HL-60/S4 (cell line): ENCODE results near the gene RBPJ.
"Not testable (repeated sequence)": the region's sequence is repeated elsewhere in the genome, so short reads cannot be mapped to it uniquely, and the experiment has no call there.

Experiments
- in situ Hi-C: fragments of 300-500 bp; cut with MboI; formaldehyde crosslinking; loops from 2 replicates; pipeline ENCODE4 v1.14.3; 2022; ENCODE audit warnings: low sequenced_read_pairs

RBPJ gene

DNA sequence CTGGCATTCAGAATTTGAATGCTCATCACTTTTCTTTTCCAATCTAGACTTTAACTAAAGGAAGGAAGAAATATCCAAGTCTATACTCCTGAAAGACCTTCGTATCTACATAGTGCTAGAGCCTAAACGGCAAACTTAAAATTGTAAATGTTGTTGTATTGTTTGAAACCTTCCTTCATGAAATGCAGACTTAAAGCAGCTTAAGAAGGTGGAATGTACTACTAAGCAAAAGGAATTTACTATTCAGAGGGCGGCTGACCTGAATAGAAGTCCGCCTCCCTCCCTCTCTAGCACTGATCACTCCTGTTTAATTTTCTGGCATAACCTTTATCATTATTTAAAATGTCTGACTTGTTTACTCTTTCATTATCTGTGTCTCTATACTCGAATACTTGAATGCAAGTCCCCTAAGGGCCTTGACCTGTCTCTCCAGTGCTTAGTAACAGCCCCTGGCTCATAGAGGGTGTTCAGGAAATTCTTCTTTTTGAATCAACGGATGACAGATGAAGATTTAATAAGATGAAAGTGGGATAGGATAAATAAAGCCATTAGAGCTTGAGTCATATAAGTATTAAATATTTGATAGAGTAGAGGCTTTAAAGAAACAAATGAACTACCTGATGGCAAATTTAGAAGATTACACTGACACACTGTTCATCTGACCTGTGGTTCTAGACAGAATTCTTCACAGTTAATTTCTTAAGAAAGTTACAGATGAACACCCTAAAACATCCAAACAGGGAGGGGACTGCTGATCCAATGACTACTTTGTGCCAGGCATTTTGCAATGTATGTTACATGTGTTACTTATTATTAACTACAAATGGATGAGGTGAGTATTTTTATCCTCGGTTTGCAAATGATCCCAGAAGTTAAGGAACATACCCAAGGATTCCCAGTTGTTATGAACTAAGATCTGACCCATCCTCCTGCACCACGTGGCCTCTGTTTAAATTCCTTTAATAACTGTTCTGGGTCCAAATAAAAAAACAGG, 20.2 kb upstream of the RBPJ start:
- in situ Hi-C loops: no loop called here

DNA sequence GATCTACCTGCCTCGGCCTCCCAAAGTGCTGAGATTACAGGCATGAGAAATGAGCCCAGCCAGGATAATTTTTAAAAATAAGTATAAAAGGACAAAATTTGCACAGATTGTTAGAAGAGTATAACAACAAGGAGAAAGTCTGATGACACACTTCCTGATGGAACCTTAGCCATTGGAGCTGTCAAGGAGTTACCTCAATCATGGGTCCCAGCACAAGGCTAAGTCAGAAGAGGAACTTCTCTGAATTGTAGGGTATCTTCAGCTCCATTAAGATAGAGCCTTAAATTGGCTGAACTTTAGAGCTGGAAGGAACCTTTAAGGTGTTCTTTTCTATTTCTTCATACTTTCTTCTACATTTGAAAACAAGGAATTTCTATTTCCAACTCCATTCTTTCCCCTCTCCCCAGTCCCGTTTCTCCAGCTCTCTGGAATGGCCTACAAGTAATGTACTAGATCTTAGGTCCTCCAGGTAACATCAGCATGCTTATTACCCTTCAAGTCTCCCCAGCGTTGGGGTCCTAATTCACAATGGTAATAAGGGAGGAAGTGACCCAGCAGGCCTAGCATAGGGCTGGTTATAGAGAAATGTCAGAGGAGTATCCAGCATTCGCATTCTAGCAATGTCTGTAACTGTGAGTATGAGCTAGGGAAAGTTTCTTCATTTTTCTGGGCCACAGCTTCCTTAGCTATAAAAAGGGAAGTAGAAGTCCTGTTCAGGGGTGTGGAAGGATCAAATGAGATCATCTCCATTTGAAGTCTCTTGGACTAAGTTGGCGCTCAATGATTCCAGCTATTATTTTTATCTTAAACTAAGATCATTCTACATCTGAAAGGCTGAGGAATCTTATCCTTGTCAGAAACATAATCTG, 18.5 kb upstream of the RBPJ start:
- in situ Hi-C loops: no loop called here

DNA sequence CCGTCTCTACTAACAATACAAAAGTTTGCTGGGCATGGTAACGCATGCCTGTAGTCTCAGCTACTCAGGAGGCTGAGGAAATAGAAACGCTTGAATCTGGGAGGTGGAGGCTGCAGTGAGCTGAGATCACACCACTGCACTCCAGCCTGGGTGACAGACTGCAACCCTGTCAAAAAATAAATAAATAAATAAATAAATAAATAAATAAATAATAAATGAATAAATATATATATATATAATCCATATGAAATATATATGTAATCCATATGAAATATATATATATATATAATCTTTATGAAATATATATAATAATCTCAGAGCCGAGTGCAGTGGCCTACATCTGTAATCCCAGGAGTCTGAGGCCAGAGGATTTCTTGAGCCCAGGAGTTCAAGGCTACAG, 17.8 kb upstream of the RBPJ start:
- in situ Hi-C loops: no loop called here

DNA sequence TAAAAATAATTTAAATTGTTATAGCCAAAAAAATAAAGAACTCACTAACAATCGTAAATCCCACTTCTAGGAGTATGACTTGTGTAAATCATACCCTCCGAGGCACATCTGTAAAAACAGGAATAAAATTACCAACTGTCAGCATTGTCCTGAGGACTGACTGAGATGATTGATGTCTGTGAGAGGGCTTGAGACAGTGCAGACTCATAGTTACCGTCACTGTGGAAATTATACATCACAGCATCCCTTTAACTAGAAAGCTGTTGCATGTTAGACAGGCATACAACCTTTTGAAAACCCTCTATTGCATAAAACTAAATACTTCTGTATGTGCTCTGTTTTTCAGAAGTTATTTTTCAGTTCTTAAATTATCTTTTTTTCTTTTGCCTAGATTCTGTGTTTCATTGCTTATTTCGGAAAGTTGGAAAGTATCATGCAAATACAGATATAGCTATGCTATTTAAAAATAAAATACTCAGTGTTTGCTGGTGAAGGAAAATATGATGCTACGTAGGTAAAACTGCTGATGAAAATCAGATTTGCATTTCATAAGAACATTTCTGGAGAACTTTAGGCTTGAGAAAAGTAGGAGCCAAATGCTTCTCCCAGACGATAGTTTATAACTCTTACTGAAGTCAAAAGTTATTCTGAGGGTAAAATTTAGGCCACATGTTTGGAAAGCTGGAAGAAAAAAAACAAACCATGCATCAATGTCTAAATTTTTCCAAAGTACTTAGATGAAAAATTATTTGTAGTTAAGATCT, 13.6 kb upstream of the RBPJ start:
- in situ Hi-C loops: no loop called here

DNA sequence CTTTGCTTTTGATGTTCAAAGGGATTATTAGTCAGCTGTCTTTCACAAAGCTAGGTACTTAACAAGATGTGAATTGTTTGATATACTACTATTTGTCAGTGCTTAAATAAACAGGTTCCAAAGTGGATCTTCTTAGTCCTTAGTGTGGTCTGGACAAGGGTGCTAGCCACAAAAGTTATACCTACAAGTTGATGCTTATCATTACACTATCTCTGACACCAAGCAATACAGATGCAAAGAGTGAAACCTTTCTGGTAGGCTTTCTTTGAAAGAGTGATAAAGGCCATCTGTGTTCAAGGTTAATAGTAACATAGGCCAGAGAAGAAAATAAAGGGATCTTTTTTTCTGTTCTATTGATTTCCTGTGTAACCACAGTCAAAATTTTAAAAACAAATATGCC, 12.2 kb upstream of the RBPJ start:
- in situ Hi-C loops: no loop called here

DNA sequence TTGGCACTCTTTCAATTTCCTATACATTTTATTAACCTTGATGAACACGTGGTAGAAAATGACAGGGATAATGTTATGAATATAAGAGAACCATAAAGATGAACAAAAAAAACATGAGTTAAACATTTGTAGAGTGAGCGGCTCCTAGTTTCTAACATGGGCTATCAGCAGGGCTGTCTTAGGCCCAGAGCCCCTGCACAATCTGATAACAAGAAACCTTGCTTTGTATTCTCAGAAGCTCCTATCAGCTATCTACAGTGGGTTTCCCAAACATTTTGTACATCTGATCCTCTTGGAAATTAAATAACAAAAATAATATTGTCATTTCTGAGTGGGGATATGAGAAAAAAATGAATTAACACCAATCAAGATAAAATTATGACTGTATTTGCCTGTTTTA, 10.6 kb upstream of the RBPJ start:
- in situ Hi-C loops: no loop called here

DNA sequence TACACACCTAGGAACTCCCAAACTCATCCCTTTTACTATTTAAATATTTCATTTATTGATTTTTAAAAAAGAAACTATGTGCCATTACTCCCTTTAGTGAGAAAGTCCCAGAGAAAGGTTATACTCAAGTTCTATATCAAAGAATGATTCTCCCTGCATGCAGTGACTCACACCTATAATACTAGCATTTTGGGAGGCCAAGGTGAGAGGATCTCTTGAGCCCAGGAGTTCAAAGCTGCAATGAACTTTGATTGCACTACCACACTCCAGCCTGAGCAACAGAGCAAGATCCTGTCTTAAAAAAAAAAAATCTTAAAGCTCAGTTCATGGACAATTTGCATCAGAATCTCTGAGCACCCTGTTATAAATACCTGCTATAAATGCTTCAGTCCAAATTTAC, 9.2 kb upstream of the RBPJ start:
- in situ Hi-C loops: no loop called here

DNA sequence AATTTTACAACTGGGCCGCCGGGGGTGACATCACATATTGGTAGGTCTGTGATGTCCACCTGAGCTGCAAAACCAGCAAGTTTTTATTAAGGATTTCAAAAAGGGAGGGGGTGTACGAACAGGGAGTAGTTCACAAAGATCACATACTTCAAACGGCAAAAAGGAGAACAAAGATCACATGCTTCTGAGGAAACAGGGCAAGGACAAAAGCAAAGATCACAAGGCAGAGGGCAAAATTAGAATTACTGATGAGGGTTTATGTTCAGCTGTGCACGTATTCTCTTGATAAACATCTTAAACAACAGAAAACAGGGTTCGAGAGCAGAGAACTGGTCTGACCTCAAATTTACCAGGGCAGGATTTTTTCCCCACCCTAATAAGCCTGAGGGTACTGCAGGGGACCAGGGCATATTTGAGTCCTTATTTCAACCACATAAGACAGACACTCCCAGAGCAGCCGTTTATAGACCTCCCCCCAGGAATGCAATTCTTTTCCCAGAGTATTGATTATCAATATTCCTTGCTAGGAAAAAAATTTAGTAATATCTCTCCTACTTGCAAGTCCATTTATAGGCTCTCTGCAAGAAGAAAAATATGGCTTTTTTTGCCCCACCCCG, 5.4 kb upstream of the RBPJ start:
- in situ Hi-C loops: not testable (repeated sequence)

DNA sequence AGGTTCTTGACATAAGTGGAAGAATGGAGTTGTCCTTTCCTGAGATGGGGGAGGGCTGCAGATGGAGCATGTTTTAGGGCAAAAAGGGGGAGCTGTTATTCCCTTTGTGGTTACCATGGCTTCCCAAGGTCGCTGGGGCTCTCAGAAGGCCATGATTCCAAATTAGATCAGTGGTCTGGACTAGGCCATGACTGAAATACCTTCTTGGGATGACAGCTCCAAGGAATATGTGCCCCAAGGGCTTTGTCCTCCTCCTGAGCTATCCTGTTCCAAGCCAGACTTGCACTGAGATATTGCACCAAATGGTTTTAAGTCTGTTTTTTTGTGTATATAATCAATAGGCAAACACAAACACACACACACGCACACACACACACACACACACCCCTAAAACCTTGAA, 3.0 kb upstream of the RBPJ start:
- in situ Hi-C loops: no loop called here

DNA sequence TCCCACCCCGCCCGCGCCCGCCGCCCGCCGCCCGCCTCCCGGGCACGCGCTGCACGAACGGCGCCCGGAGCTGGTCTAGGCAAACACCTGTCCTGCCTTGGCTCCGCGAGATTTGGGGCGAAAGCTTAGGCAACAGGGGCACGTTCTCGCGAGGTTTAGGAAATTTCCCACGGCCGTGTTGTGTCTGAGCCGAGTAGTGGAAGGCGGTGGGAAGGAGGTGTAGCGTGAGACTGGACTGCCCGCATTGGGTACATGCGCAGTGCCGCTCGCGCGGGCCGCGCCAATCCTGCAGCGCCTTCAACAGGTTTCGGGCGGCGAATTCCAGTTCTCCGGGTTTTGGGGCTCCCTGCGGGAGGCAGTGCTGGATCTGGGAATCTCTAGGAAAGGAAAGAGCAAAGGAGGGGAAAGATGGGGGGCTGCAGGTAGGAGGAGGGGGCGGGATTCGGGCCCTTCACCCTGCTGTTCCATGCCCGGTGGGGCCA, 1.3 kb upstream of the RBPJ start:
- in situ Hi-C loops: no loop called here

DNA sequence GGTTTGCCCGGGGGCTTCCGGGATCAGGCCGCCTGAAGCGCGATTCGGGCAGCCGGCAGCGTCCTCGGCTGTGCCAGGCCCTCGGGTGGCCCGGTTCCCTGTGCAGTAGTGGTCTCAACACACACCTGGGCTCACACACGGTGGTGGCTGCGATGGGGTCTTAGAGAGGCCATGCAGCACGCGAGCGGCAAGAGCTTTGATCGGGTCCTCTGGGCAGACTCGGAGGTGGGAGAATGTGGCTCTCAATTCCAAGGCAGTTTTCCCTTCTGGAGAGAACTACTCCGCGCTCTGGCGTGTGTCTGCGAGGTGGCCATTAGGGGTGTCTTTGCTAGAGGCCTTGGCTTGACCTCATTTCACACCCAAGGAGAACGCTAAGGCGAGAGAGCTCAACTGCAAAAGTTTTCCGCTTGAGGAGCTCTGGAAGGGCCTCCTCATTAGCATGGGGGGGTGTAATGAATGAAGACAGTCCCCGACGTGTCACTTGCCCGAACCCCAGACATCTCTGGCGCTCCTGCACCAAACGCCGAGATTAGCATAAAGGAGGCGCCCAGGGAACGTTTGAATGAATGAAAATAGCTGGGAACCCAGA, 771 bp upstream of the RBPJ start:
- in situ Hi-C loops: loop anchor here (5.0 to 10.0 kb wide), 2 partner anchors 48 to 245 kb away; no protein-coding TSS in a partner anchor

DNA sequence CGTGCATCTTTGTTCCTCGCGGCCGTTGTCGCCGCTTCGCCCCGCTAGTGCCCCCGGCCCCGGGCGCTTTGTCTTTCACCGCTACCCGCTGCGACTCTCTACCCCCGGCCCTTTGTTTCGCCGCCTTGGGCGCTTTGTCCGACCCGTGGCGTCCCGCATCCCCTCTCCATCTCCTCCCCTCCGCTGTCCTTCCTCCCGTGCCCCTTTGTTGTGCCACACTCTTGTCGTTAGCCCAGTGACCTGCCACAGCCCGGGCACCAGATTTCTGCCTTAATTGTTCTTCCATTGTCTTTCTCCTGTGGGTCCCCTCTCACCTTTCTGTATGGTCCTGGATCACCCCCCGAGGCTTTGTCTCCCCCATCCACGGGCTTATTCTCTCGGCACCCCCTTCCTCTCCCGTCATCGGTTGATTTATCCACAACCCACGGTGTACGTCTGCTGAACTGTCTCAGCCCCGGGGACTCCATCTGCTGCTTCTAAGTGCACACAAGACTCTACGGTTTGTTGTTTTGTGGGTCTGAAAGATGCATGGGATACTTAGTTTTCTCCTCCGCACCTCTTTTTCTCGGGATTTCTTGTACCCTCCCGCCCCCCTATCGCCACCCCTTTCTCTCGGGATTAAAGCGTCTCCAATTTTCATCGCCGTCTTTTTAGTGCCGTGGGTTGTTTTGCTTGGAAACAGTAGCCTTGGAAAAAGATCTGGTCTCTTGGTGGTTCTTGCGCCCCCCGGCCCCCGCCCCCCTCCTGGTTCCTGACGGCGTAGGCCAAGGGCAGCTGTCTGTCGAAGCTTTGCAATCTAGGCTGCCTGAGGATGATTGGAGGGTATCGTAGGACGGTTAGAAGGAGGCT, 783 bp downstream of the RBPJ start:
- in situ Hi-C loops: loop anchor here (5.0 to 10.0 kb wide), 2 partner anchors 49 to 247 kb away; no protein-coding TSS in a partner anchor

DNA sequence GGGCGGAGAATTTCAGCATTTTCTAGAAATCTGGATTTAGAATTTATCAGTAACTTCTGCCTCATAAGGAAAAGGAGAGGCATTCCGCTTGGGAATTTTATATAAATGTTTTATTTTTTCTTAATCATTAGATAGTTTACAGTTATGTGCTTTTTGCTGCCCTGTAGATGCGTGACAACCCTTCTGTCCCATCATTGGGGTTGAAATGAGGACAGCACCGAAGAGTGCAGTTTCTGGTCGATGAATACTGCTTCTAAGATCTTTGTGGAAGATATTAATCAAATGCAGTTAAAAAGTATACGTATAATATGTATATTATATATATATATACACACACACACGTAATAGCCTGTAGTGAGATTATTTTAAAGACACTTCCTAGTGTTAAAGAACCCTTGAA, 1.5 kb downstream of the RBPJ start:
- in situ Hi-C loops: loop anchor here (5.0 to 10.0 kb wide), 2 partner anchors 50 to 248 kb away; no protein-coding TSS in a partner anchor

DNA sequence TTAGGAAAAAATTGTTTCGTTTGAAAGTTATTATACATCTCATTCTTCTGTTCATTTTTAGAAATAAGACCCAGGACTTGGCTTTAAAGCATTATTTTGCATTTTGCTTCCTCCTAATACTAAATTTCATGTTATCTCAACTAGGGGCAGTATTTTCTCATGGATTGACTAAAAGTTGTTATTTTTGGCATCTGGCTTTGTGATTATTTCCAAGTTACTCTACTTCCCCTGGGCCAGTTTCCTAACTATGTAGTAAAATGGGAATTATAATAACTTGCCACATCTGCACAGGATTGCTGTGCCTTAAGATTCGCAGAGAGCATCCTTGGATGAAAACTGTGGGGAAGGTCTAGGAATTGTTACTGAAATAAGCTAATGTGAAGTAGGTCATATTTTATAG, 3.0 kb downstream of the RBPJ start:
- in situ Hi-C loops: loop anchor here (5.0 to 10.0 kb wide), 2 partner anchors 52 to 249 kb away; no protein-coding TSS in a partner anchor

DNA sequence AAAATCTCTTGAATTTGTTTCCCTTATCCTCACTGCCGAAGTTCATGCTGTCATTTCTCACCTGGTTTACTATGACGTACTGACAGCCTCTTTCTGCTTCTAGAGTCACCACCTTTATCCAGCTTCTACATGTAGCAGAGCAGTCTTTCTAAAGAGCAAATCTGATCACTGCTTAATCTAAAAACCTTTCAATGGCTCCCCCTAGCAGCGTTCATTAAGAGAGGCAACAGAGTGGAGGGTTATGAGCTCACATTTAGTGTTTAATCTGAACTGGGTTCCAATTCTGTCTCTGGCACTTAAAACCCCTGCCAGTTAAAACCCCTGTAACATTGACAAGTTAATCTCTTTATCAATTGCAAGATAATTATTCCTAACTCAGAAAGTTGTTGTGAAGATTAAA, 4.4 kb downstream of the RBPJ start:
- in situ Hi-C loops: loop anchor here (10.0 kb wide), 1 partner anchor 250 kb away; no protein-coding TSS in a partner anchor

DNA sequence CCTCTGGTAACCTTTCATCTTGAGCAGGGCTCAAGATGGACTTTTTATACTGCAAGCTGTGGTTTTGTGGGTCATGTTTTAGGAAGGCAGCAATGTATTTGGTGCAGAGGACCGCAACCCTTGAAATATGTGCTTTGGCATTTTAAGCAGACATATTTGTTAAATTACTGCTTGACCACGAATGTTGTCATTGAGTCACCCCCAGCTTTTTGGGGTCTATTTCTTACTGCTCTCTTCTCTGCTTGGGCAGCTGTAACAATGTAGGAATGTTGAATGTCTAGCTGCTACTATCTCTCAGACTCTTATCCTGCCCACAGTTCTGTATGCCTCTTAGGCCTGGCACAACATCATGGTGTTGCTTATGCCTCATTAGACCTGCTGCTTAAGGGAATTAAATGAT, 6.0 kb downstream of the RBPJ start:
- in situ Hi-C loops: loop anchor here (10.0 kb wide), 1 partner anchor 252 kb away; no protein-coding TSS in a partner anchor

DNA sequence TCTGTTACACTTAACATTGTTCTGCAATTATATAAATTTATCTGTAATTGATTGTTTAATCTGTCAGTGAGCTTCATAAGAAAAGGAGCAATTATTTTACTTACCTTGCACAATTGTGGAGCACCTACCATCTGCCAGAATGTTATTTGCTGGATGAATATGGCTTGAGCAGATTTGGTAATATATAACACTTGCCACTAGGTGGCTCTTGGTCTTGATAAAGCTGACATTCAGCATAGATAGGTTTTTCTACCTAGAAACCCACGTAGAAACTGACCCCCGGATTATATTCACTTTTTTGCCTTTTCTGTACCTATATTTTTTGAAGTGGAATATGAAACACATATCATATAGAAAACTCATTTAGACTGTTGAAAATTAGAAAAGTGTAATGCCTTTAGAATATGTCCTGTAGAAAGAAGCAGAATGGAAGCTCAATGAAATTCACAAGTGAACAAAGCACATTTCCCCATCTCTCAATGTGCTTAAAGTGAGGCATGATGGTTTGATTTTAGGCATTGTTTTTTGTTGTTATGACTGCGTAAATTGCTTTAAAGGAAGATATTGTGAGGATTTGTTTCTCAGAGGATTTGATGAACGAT, 9.5 kb downstream of the RBPJ start:
- in situ Hi-C loops: no loop called here

DNA sequence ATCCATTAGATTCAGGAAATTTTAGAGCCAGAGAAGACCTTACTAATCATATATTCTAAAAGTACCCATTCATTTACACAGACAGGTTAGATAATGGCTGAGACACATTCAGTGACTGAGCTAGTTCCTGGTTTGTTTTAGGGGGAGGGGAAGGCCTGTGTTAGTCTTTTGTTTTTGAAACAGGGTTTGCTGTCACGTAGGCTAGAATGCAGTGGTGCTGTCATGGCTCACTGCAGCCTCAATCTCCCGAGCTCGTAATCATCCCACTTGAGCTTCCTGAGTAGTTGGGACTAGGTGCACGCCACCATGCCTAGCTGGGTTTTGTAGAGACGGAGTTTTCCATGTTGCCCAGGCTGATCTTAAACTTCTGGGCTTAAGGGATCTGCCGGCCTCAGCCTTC, 10.1 kb downstream of the RBPJ start:
- in situ Hi-C loops: no loop called here
